Tibial nerve (tissue), 3 donors: ENCODE results near the gene FILIP1.

Experiments
- CTCF ChIP-seq, 5 experiments: fragments of 200-600 bp in 3 of 5; fragments of 450-650 bp in 2 of 5; sonication (generic) in 3 of 5; IDR thresholded peaks; one replicate each; pipeline ENCODE4 v1.5.1; 2016 to 2019; ENCODE audit warnings: antibody characterized with exemption in 5 of 5, mild to moderate bottlenecking in 3 of 5, moderate library complexity in 2 of 5
- POLR2A ChIP-seq, 2 donors: fragments of 450-650 bp; IDR thresholded peaks; one replicate each; pipeline ENCODE4 v1.6.1; 2017; ENCODE audit warnings: antibody characterized with exemption in 2 of 2, mild to moderate bottlenecking in 2 of 2, moderate library complexity in 2 of 2

- TF ChIP-seq CTCF (IDR thresholded peaks at IDR 0.05) (no peak), POLR2A (IDR thresholded peaks at IDR 0.05) (no peak)
These were observed 96.4 kb downstream of the FILIP1 start for GRCh38 chr6:75397171-75397570.
